OCI-LY3 (cell line): ENCODE measurements around the gene RELT.

ENCODE experiments used
- H2AFZ ChIP-seq: fragments of 200-600, 300-600 bp; shearing (Covaris generic); 2 replicates; pipeline ENCODE4 v1.6.0; 2014; ENCODE audit warnings: antibody characterized with exemption, low read depth, low read length
- H3K27ac ChIP-seq: fragments of 200-600, 300-600 bp; sonication (generic); 2 replicates; pipeline ENCODE4 v1.5.1; 2014; ENCODE audit warnings: mild to moderate bottlenecking, low read length, moderate library complexity, mixed read lengths
- H3K27me3 ChIP-seq: fragments of 200-600, 300-600 bp; sonication (generic); 2 replicates; pipeline ENCODE4 v1.6.1; 2014; ENCODE audit warnings: low read depth, low read length, mixed read lengths
- H3K36me3 ChIP-seq: fragments of 200-600, 300-600 bp; sonication (generic); replicated peaks from 2 replicates; pipeline ENCODE3; 2014; ENCODE audit warnings: low read depth, low read length, mixed read lengths
- H3K4me1 ChIP-seq: fragments of 300-600, 200-600 bp; sonication (generic); 2 replicates; pipeline ENCODE4 v1.6.1; 2014; ENCODE audit warnings: low read length, mixed read lengths
- H3K4me2 ChIP-seq: fragments of 200-600, 300-600 bp; sonication (generic); 2 replicates; pipeline ENCODE4 v1.6.1; 2014; ENCODE audit warnings: low read length, mixed read lengths
- H3K4me3 ChIP-seq: fragments of 300-600, 200-600 bp; sonication (generic); 2 replicates; pipeline ENCODE4 v1.5.1; 2014; ENCODE audit warnings: antibody characterized with exemption, mild to moderate bottlenecking, low read length, moderate library complexity
- H3K79me2 ChIP-seq: fragments of 300-600, 200-600 bp; shearing (Covaris generic); 2 replicates; pipeline ENCODE4 v1.6.1; 2014; ENCODE audit warnings: mild to moderate bottlenecking, low read length, mixed read lengths
- H3K9ac ChIP-seq: fragments of 300-600, 200-600 bp; shearing (Covaris generic); 2 replicates; pipeline ENCODE4 v1.6.0; 2014; ENCODE audit warnings: mild to moderate bottlenecking, low read length, moderate library complexity
- H3K9me3 ChIP-seq: fragments of 200-600, 300-600 bp; shearing (Covaris generic); 2 replicates; pipeline ENCODE4 v1.6.1; 2014; ENCODE audit warnings: low read length, mixed read lengths; ENCODE audit not compliant: insufficient read depth
- H4K20me1 ChIP-seq: fragments of 200-600, 300-600 bp; sonication (generic); 2 replicates; pipeline ENCODE4 v1.6.1; 2016; ENCODE audit warnings: low read length, mixed read lengths; ENCODE audit not compliant: insufficient read depth
- EZH2phosphoT487 ChIP-seq: fragments of 200-600 bp; shearing (Covaris generic); IDR thresholded peaks from 2 replicates; pipeline ENCODE4 v1.6.1; 2018; ENCODE audit warnings: antibody characterized with exemption, mixed run types, low read depth
- TF ChIP-seq, protein P1 (sequence below): fragments of 200-600, 300-600 bp; sonication (generic); IDR thresholded peaks from 2 replicates; pipeline ENCODE4 v1.5.1; 2014; ENCODE audit warnings: antibody characterized with exemption, low read length, low read depth

The RELT gene

DNA sequence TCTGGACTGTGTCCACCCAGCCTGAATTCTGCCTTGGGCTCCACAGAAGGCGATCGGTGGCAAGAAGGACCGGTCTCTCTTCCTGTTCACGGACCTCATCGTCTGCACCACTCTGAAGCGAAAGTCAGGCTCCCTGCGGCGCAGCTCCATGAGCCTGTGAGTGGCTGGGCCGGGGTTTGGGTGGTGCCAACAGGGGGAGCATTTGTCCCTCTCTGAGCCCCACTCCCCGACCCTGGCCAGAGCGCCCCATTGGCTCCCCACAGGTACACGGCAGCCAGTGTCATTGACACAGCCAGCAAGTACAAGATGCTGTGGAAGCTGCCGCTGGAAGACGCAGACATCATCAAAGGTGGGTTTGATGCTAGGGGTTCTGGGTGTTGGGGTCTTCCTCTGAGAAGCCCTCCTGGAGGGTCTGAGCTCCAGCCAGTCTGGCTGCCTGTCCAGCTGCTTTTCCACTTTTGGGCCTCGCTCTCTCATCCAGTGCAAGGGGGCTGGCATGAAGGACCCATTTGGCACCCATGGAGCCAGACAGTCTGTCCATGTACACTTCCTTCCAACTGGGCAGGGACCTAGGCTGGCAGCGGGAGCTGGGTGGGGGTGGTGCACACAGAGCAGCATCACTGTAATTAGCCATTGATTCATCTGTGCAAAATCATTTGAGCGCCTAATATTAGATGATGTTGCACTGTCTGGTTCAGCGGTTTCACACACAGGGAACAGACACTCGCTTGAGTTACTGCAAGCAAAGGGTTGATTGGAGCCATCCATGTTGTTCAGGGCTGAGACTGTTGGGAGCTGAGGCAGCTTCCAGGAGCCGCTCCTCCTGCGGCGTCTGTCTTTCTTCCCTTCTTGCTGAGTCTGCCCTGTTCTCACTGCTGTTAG lies 19.0 kb upstream of the RELT start:
- no peak overlapping the region for H2AFZ ChIP-seq
- no peaks in the 10 kb centered on the region for H4K20me1 ChIP-seq
- no peaks in the 10 kb centered on the region for H3K36me3 ChIP-seq

DNA sequence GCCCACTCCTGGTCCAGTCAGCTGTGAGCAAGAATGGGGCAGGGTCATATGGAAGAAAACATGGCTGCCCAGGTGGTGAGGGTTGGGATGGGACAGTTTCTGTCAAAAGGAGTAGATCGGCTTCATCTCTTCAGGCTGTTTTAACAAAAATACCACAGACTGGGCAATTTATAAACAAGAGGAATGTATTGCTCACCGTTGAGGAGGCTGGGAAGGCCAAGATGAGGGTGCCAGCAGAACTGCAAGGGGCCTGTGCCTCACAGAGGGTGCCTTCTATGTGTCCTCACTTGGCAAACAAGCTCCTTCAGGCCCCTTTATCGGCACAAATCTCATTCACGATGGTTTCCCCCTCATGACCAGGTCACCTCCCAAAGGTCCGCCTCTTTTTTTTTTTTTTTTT lies 18.1 kb upstream of the RELT start:
- Histone ChIP-seq H3K27me3 (no peaks in the 10 kb centered on the region; the same call in 1 of the 2 replicates), H2AFZ (no peak overlapping the region), H3K4me3 (no peak overlapping the region), H3K4me1 (no peaks in the 10 kb centered on the region), H3K27ac (no peak overlapping the region), H3K36me3 (no peaks in the 10 kb centered on the region), H3K9me3 (no peaks in the 10 kb centered on the region), H3K4me2 (no peak overlapping the region), H3K9ac (no peak overlapping the region), H3K79me2 (no peaks in the 10 kb centered on the region), H4K20me1 (no peaks in the 10 kb centered on the region)
- no peak for TF ChIP-seq EZH2phosphoT487
- TF ChIP-seq, protein P1, sequence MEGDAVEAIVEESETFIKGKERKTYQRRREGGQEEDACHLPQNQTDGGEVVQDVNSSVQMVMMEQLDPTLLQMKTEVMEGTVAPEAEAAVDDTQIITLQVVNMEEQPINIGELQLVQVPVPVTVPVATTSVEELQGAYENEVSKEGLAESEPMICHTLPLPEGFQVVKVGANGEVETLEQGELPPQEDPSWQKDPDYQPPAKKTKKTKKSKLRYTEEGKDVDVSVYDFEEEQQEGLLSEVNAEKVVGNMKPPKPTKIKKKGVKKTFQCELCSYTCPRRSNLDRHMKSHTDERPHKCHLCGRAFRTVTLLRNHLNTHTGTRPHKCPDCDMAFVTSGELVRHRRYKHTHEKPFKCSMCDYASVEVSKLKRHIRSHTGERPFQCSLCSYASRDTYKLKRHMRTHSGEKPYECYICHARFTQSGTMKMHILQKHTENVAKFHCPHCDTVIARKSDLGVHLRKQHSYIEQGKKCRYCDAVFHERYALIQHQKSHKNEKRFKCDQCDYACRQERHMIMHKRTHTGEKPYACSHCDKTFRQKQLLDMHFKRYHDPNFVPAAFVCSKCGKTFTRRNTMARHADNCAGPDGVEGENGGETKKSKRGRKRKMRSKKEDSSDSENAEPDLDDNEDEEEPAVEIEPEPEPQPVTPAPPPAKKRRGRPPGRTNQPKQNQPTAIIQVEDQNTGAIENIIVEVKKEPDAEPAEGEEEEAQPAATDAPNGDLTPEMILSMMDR = no peak

More for the DNA sequence above, 19.0 kb upstream of the RELT start:
- no peak for TF ChIP-seq EZH2phosphoT487
- TF ChIP-seq, protein P1 = no peak
- Histone ChIP-seq H3K4me3 (no peak overlapping the region), H3K27ac (no peak overlapping the region), H3K27me3 (no peaks in the 10 kb centered on the region; the same call in 1 of the 2 replicates), H3K9ac (no peak overlapping the region), H3K4me1 (no peaks in the 10 kb centered on the region), H3K9me3 (no peaks in the 10 kb centered on the region), H3K79me2 (no peaks in the 10 kb centered on the region), H3K4me2 (no peak overlapping the region)

GRCh38 chr11:73359341-73359740 lies 16.9 kb upstream of the RELT start:
- Histone ChIP-seq H3K79me2 (no peaks in the 10 kb centered on the region), H3K9ac (no peak overlapping the region), H4K20me1 (no peaks in the 10 kb centered on the region), H3K27me3 (no peaks in the 10 kb centered on the region; the same call in 1 of the 2 replicates), H3K4me2 (no peak overlapping the region), H3K27ac (no peak overlapping the region), H3K9me3 (no peaks in the 10 kb centered on the region), H3K36me3 (no peaks in the 10 kb centered on the region), H3K4me1 (no peaks in the 10 kb centered on the region), H3K4me3 (no peak overlapping the region), H2AFZ (no peak overlapping the region)
- no peak for TF ChIP-seq EZH2phosphoT487
- TF ChIP-seq, protein P1 = no peak

DNA sequence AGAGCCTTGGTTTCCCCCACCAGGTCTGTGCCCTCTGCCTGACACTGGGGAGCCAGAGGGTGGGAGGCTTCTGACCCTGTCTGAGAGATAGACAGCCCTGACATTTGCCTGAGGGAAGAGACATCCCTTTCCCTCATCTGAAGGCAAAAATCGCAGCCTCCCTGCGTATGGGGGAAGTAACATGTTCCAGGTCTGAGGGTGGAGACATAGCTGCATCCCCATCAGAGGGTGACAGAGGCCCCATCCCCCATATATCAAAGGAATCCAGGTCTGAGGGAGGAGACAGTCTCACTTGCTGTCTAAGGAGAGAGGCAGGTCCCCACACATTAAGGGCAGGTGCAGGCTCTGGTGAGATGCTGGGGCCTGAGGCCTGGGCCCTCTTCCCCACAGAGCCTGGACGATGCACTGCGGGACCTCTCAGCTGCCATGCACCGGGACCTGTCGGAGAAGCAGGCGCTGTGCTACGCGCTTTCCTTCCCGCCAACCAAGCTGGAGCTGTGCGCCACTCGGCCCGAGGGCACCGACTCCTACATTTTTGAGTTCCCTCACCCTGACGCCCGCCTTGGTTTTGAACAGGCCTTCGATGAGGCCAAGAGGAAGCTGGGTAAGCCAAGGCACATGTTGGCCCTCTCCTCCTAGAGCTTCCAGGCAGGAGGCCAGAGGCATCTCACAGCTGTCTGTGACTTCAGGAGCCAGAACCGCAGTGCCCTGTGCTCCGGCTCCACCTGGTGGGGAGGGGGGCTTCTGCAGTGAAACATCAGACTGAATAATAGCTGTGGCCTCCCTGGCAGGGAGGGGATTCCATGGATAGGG lies 16.1 kb upstream of the RELT start:
- Histone ChIP-seq H3K4me1 (no peaks in the 10 kb centered on the region), H4K20me1 (no peaks in the 10 kb centered on the region), H3K9ac (no peak overlapping the region), H3K36me3 (no peaks in the 10 kb centered on the region), H3K4me3 (no peak overlapping the region), H3K9me3 (no peaks in the 10 kb centered on the region), H2AFZ (no peak overlapping the region), H3K79me2 (no peaks in the 10 kb centered on the region), H3K27ac (no peak overlapping the region), H3K27me3 (no peaks in the 10 kb centered on the region; the same call in 1 of the 2 replicates), H3K4me2 (no peak overlapping the region)
- no peak for TF ChIP-seq EZH2phosphoT487
- TF ChIP-seq, protein P1 = peak; percentile 54
